ENCODE measurements around the gene NLRP14. TPM values are rescaled to one million over a fixed set of nuclear protein-coding genes. Genes with fewer than 3 reads are reported as not detected.

NLRP14 gene
- total and polyA plus RNA-seq, 9 of the 15 experiments (the other 6 are each of a cell fraction or from before 2014, with no cell fraction given) = 0.27 to 1.2 (median 0.54) TPM

GRCh38 chr11:7060868-7061267, 40.6 kb downstream of the NLRP14 start:
- Histone ChIP-seq H3K4me3 (no peak overlapping the region), H3K79me2 (ENCODE audit: control insufficient read depth, insufficient read depth, low read length) (no peaks in the 10 kb centered on the region), H3K9ac (ENCODE audit: insufficient read depth in 1 of 2, low read depth in 2 of 2, low read length in 2 of 2) (no peak overlapping the region), H3K9me1 (ENCODE audit: control insufficient read depth, insufficient read depth, low read length) (no peaks in the 10 kb centered on the region), H4K20me1 (replicated peaks; ENCODE audit: control insufficient read depth, insufficient read depth, low read length) (no peaks in the 10 kb centered on the region), H2AFZ (ENCODE audit: low read depth, low read length) (no peak overlapping the region), H3K9me3 (replicated peaks; ENCODE audit: control insufficient read depth, insufficient read depth, low read depth, low read length) (no peaks in the 10 kb centered on the region), H3K36me3 (ENCODE audit: control insufficient read depth, insufficient read depth, low read length) (no peaks in the 10 kb centered on the region), H3K4me1 (replicated peaks in 1 of 2; ENCODE audit: control insufficient read depth in 2 of 2, insufficient read depth in 2 of 2, low read length in 2 of 2) (no peaks in the 10 kb centered on the region), H3K27me3 (ENCODE audit: control insufficient read depth in 2 of 2, insufficient read depth in 2 of 2, low read length in 2 of 2) (no peaks in the 10 kb centered on the region), H3K27ac (ENCODE audit: extremely low read depth, low read depth, low read length) (no peak overlapping the region), H3K4me2 (ENCODE audit: insufficient read depth, low read length) (no peak overlapping the region)
- no peak for TF ChIP-seq NEUROD1 (IDR thresholded peaks at IDR 0.05; ENCODE audit: borderline replicate concordance, low read depth, low read length, partially characterized antibody)
- TF ChIP-seq CHD4 (IDR thresholded peaks at IDR 0.05; ENCODE audit: insufficient read depth, insufficient replicate concordance, low read depth, low read length, poor library complexity, severe bottlenecking) = no peak
- TF ChIP-seq COPS2 (conservative IDR thresholded peaks at IDR 0.05) = no peak
- no peak for TF ChIP-seq POU5F1 (IDR thresholded peaks at IDR 0.05; ENCODE audit: borderline replicate concordance, low read depth, low read length, partially characterized antibody)
- TF ChIP-seq SNRNP70 (optimal IDR thresholded peaks at IDR 0.05; ENCODE audit: low read depth, low read length) = no peak
- no peak for TF ChIP-seq ADNP (tag; IDR thresholded peaks at IDR 0.05)
- no peak for TF ChIP-seq ZSCAN29 (IDR thresholded peaks at IDR 0.05)
- no peak for TF ChIP-seq ELF2 (CRISPR knock-in tag; IDR thresholded peaks at IDR 0.05)
- CTCF ChIA-PET (ENCODE audit: low intra/inter-chr PET ratio) = no interaction called here
- intact Hi-C loops (cut with micrococcal nuclease) = no loop called here
- BruUV-seq (replicated peaks) = no TSS peak
- POLR2A ChIA-PET = no interaction called here
- in situ Hi-C loops (cut with MboI) = no loop called here
- DNase-seq (ENCODE audit: extremely low read depth in 1 of 4, low spot score in 3 of 4) = no peak
- ATAC-seq = no peak
- WGBS (ENCODE audit: insufficient coverage, low coverage, missing lambda C conversion rate) = 6% methylated on average over 1 of the region's 1 CpG
- no peak for FAIRE-seq

Measured in K562 (cell line).